Loucy (cell line): ENCODE results near the gene ASTN2.

Experiments used
- H2AFZ ChIP-seq: fragments of 200-600 bp; sonication (generic); 2 replicates; pipeline ENCODE4 v1.6.0; 2016; ENCODE audit warnings: antibody characterized with exemption, mild to moderate bottlenecking, low read length, moderate library complexity
- H3F3A ChIP-seq: fragments of 200-600 bp; 2 replicates; pipeline ENCODE4 v1.6.0; 2016; ENCODE audit warnings: antibody characterized with exemption, low read depth, mild to moderate bottlenecking
- H3K27me3 ChIP-seq: fragments of 200-600 bp; sonication (generic); 2 replicates; pipeline ENCODE4 v1.6.1; 2014; ENCODE audit warnings: low read length, mild to moderate bottlenecking; ENCODE audit not compliant: insufficient read depth, poor library complexity, severe bottlenecking
- H3K36me3 ChIP-seq: fragments of 200-600 bp; sonication (generic); 2 replicates; pipeline ENCODE4 v1.6.1; 2016; ENCODE audit warnings: low read length; ENCODE audit not compliant: insufficient read depth
- H3K4me1 ChIP-seq: fragments of 200-600 bp; sonication (generic); 2 replicates; pipeline ENCODE4 v1.5.1; 2014; ENCODE audit warnings: low read length, mild to moderate bottlenecking; ENCODE audit not compliant: insufficient read depth, poor library complexity, severe bottlenecking
- H3K4me2 ChIP-seq: fragments of 200-600 bp; sonication (generic); 2 replicates; pipeline ENCODE4 v1.6.0; 2014; ENCODE audit warnings: antibody characterized with exemption, low read length, low read depth, mild to moderate bottlenecking; ENCODE audit not compliant: poor library complexity, severe bottlenecking
- H3K4me3 ChIP-seq: fragments of 200-600 bp; sonication (generic); 2 replicates; pipeline ENCODE4 v1.5.1; 2014; ENCODE audit warnings: low read length, mild to moderate bottlenecking, mixed read lengths; ENCODE audit not compliant: poor library complexity, severe bottlenecking
- H3K79me2 ChIP-seq: fragments of 200-600 bp; sonication (generic); 2 replicates; pipeline ENCODE4 v1.6.1; 2014; ENCODE audit warnings: low read length; ENCODE audit not compliant: insufficient read depth
- H3K9ac ChIP-seq: fragments of 200-600 bp; sonication (generic); 2 replicates; pipeline ENCODE4 v1.6.0; 2014; ENCODE audit warnings: mild to moderate bottlenecking, low read depth, low read length, moderate library complexity; ENCODE audit not compliant: poor library complexity, severe bottlenecking
- H3K9me2 ChIP-seq: fragments of 200-600 bp; sonication (generic); replicated peaks from 2 replicates; pipeline ENCODE4 v1.6.1; 2016; ENCODE audit warnings: low read depth, low read length, mixed read lengths
- H3K9me3 ChIP-seq: fragments of 200-600 bp; sonication (generic); 2 replicates; pipeline ENCODE4 v1.6.1; 2014; ENCODE audit warnings: mild to moderate bottlenecking, antibody characterized with exemption, low read length, low read depth; ENCODE audit not compliant: insufficient read depth
- H4K20me1 ChIP-seq: fragments of 200-600 bp; sonication (generic); 2 replicates; pipeline ENCODE4 v1.6.0; 2014; ENCODE audit warnings: antibody characterized with exemption, low read length, mild to moderate bottlenecking; ENCODE audit not compliant: insufficient read depth, poor library complexity, severe bottlenecking
- EZH2phosphoT487 ChIP-seq: fragments of 200-600 bp; IDR thresholded peaks from 2 replicates; pipeline ENCODE4 v1.6.1; 2018; ENCODE audit warnings: antibody characterized with exemption, mild to moderate bottlenecking, moderate library complexity, borderline replicate concordance
- TF ChIP-seq, protein P1 (sequence below): fragments of 200-600 bp; sonication (generic); conservative IDR thresholded peaks from 2 replicates; pipeline ENCODE4 v1.5.1; 2014; ENCODE audit warnings: mild to moderate bottlenecking, antibody characterized with exemption, low read length

The ASTN2 gene

DNA sequence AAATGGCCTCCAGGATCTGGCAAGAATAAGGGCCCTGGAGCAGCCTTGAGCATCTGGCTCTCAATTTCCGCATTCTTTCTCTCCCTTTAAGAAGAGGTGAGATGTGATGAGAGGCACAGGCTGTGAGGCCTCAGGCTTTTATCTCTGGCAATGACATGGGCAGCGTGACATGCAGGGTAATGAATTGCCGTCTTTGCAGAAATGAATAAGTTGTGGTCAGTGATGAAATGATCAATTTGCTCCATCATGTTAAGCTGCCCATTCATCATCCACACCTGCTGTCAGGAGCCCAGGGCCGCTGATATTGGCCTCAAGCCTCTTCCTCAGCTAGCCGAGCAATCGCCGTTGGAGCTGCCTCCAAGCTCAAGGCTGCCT lies 462.4 kb downstream of the ASTN2 start:
- Histone ChIP-seq H4K20me1 (no peaks in the 10 kb centered on the region), H3K36me3 (no peaks in the 10 kb centered on the region), H3F3A (no peaks in the 10 kb centered on the region), H3K79me2 (no peaks in the 10 kb centered on the region), H3K9ac (no peak overlapping the region), H3K9me2 (no peaks in the 10 kb centered on the region), H3K27me3 (no peaks in the 10 kb centered on the region), H3K4me3 (no peak overlapping the region), H2AFZ (no peak overlapping the region), H3K4me1 (no peaks in the 10 kb centered on the region), H3K9me3 (no peaks in the 10 kb centered on the region), H3K4me2 (no peak overlapping the region)
- TF ChIP-seq, protein P1, sequence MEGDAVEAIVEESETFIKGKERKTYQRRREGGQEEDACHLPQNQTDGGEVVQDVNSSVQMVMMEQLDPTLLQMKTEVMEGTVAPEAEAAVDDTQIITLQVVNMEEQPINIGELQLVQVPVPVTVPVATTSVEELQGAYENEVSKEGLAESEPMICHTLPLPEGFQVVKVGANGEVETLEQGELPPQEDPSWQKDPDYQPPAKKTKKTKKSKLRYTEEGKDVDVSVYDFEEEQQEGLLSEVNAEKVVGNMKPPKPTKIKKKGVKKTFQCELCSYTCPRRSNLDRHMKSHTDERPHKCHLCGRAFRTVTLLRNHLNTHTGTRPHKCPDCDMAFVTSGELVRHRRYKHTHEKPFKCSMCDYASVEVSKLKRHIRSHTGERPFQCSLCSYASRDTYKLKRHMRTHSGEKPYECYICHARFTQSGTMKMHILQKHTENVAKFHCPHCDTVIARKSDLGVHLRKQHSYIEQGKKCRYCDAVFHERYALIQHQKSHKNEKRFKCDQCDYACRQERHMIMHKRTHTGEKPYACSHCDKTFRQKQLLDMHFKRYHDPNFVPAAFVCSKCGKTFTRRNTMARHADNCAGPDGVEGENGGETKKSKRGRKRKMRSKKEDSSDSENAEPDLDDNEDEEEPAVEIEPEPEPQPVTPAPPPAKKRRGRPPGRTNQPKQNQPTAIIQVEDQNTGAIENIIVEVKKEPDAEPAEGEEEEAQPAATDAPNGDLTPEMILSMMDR, result no peak
- TF ChIP-seq EZH2phosphoT487, result no peak

DNA sequence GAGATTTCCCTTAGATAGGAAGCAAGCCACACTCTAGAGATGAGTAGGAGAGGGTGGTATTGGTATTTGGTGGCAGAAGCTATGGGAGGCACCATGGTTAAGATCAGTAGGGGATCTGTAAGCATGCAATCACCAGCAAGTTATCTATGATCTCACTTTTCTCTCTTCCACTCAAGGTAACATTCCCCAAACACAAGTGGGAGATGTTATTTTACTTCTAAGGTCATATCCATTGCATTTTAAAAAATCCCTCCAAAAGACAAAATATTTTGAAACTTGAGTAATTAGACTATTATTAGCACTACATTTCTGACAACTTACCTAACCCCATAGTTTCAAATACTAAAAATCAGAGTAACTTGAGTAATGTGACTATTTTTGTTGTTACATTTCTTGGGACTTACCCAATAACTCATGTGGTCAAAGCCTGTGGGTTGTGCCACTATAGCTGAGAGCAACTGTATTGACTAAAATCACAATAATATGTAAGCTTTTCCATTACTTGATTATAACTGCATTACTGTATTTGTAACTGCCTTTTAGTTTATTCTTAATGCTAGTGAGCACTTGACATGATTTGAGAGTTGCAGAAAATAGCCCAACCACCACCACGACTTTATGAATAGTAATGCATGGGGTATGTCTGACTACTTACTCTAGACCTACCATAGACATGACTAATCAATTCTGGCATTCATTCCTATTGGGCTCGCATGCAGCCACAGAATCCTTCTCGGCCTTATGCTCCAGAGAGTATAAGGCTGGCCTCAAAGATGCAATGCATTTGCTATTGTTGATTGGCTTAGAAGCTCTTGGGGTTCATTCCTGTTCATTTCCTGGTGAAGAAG lies 463.0 kb downstream of the ASTN2 start:
- Histone ChIP-seq H2AFZ (no peak overlapping the region), H3K27me3 (no peaks in the 10 kb centered on the region), H3K4me3 (no peak overlapping the region), H4K20me1 (no peaks in the 10 kb centered on the region), H3K4me1 (no peaks in the 10 kb centered on the region), H3K9ac (no peak overlapping the region), H3K79me2 (no peaks in the 10 kb centered on the region), H3F3A (no peaks in the 10 kb centered on the region), H3K9me3 (no peaks in the 10 kb centered on the region), H3K9me2 (no peaks in the 10 kb centered on the region), H3K36me3 (no peaks in the 10 kb centered on the region), H3K4me2 (no peak overlapping the region)
- TF ChIP-seq, protein P1, result no peak
- no peak for TF ChIP-seq EZH2phosphoT487

DNA sequence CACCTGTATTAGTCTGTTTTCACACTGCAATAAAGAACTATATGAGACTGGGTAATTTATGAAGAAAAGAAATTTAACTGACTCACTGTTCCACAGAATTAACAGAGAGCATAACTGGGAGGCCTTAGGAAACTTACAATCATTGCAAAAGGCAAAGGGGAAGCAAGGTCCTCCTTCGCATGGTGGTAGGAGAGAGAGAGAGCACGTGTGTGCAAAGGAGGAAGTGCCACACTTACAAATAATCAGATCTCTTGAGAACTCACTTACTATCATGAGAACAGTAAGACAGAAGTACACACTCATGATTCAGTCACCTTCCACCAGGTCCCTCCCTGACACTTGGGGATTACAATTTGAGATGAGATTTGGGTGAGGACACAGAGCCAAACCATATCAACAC lies 469.0 kb downstream of the ASTN2 start:
- H3K9me2 ChIP-seq, result no peaks in the 10 kb centered on the region
- H3K27me3 ChIP-seq, result no peaks in the 10 kb centered on the region
- no peak overlapping the region for H3K9ac ChIP-seq
- no peaks in the 10 kb centered on the region for H3F3A ChIP-seq
- H3K4me1 ChIP-seq, result no peaks in the 10 kb centered on the region
- H3K4me3 ChIP-seq, result no peak overlapping the region
- no peaks in the 10 kb centered on the region for H3K36me3 ChIP-seq
- no peaks in the 10 kb centered on the region for H3K79me2 ChIP-seq
- H2AFZ ChIP-seq, result no peak overlapping the region
- H3K4me2 ChIP-seq, result no peak overlapping the region
- no peaks in the 10 kb centered on the region for H3K9me3 ChIP-seq
- H4K20me1 ChIP-seq, result no peaks in the 10 kb centered on the region
- TF ChIP-seq, protein P1, result no peak
- no peak for TF ChIP-seq EZH2phosphoT487
